WTC11 (cell line): ENCODE measurements around the gene MRTFA. TPM values are rescaled to one million over a fixed set of nuclear protein-coding genes. Genes with fewer than 3 reads are reported as not detected.

ENCODE experiments used
- ATAC-seq: fragments of 200-7000 bp; cut with Tn5 transposase; 2 replicates; pipeline ENCODE4 v1.10.0; 2021; ENCODE audit warnings: mild to moderate bottlenecking, moderate library complexity
- CTCF ChIA-PET: fragments of 300-600 bp; sonication (Branson Sonifier 250); formaldehyde crosslinking; loops from one replicate; lab custom pipeline; 2021; ENCODE audit warnings: antibody characterized with exemption; lab: Charles Lee
- POLR2A ChIA-PET: fragments of 350-600 bp; sonication (Branson Sonifier 250); formaldehyde crosslinking; loops from one replicate; lab custom pipeline; 2021; ENCODE audit warnings: antibody characterized with exemption; lab: Charles Lee
- DNase-seq: peaks from one replicate; pipeline ENCODE4 v3.0.0; 2021; ENCODE audit warnings: low spot score
- H3K27ac Mint-ChIP-seq: 2 replicates; pipeline ENCODE4 v1.8.0; 2021; ENCODE audit warnings: mixed read lengths
- H3K27me3 Mint-ChIP-seq: 2 replicates; pipeline ENCODE4 v1.8.0; 2021; ENCODE audit warnings: low read depth, mild to moderate bottlenecking, moderate library complexity, mixed read lengths
- H3K36me3 Mint-ChIP-seq: 2 replicates; pipeline ENCODE4 v1.8.0; 2021; ENCODE audit warnings: mixed read lengths
- H3K4me1 Mint-ChIP-seq: 2 replicates; pipeline ENCODE4 v1.8.0; 2022; ENCODE audit warnings: mixed read lengths
- H3K4me3 Mint-ChIP-seq: 2 replicates; pipeline ENCODE4 v1.8.0; 2021; ENCODE audit warnings: mild to moderate bottlenecking, moderate library complexity, mixed read lengths
- H3K9me3 Mint-ChIP-seq: 2 replicates; pipeline ENCODE4 v1.8.0; 2021; ENCODE audit warnings: mixed read lengths
- AR ChIP-seq: fragments of 250-450 bp; sonication (Bioruptor Pico); IDR thresholded peaks from 2 replicates; pipeline ENCODE4 v1.9.0; 2021; ENCODE audit warnings: mild to moderate bottlenecking
- ARID4B ChIP-seq: sonication (generic); formaldehyde crosslinking; IDR thresholded peaks from 2 replicates; pipeline ENCODE4 v1.8.0; 2023; ENCODE audit warnings: missing genetic modification reagents, mild to moderate bottlenecking, borderline replicate concordance
- ATF6 ChIP-seq: sonication (generic); formaldehyde crosslinking; IDR thresholded peaks from 2 replicates; pipeline ENCODE4 v1.8.1; 2023; ENCODE audit warnings: mild to moderate bottlenecking, missing genetic modification reagents
- CBFB ChIP-seq: sonication (generic); formaldehyde crosslinking; IDR thresholded peaks from 2 replicates; pipeline ENCODE4 v1.8.1; 2022; ENCODE audit warnings: mild to moderate bottlenecking, low read depth, missing genetic modification reagents
- E2F1 ChIP-seq: sonication (generic); formaldehyde crosslinking; IDR thresholded peaks from 2 replicates; pipeline ENCODE4 v1.8.0; 2022; ENCODE audit warnings: mild to moderate bottlenecking, missing genetic modification reagents
- MLX ChIP-seq: sonication (generic); formaldehyde crosslinking; IDR thresholded peaks from 2 replicates; pipeline ENCODE4 v1.8.1; 2023; ENCODE audit warnings: mild to moderate bottlenecking, missing genetic modification reagents, moderate library complexity
- NFE2L1 ChIP-seq: sonication (generic); formaldehyde crosslinking; IDR thresholded peaks from 2 replicates; pipeline ENCODE4 v1.8.1; 2023; ENCODE audit warnings: missing genetic modification reagents
- RELA ChIP-seq: sonication (generic); formaldehyde crosslinking; IDR thresholded peaks from 2 replicates; pipeline ENCODE4 v1.8.1; 2022; ENCODE audit warnings: missing genetic modification reagents, mild to moderate bottlenecking, borderline replicate concordance
- SMAD4 ChIP-seq: sonication (generic); formaldehyde crosslinking; IDR thresholded peaks from 2 replicates; pipeline ENCODE4 v1.8.0; 2022; ENCODE audit warnings: mild to moderate bottlenecking, missing genetic modification reagents
- ZNF138 ChIP-seq: sonication (generic); formaldehyde crosslinking; conservative IDR thresholded peaks from 2 replicates; pipeline ENCODE4 v1.8.1; 2022; ENCODE audit warnings: mild to moderate bottlenecking, moderate library complexity, missing genetic modification reagents
- ZNF263 ChIP-seq: sonication (generic); formaldehyde crosslinking; IDR thresholded peaks from 2 replicates; pipeline ENCODE4 v1.8.1; 2022; ENCODE audit warnings: low read depth, mild to moderate bottlenecking, moderate library complexity, missing genetic modification reagents
- total RNA-seq: library from RNA; stranded (reverse); gene quantifications from 3 replicates; pipeline ENCODE4 v1.2.3, GENCODE V29; 2021

MRTFA gene
- total RNA-seq, 1 experiment from 2014 or later: 48.4 TPM

GRCh38 chr22:40421941-40422340, 214.6 kb downstream of the MRTFA start:
- TF ChIP-seq SMAD4 (no peak), AR (CRISPR knock-in tag) (no peak), E2F1 (CRISPR knock-in tag) (no peak), NFE2L1 (CRISPR knock-in tag) (no peak), RELA (CRISPR knock-in tag) (no peak), ATF6 (no peak)
- ChIA-PET CTCF (no interaction called here), POLR2A (no interaction called here)
- DNase-seq (no peak), ATAC-seq (no peak)
- H3K27ac Mint-ChIP-seq: peak overlapping the region; percentile 20; the same call in 1 of the 2 replicates
- no peaks in the 10 kb centered on the region for H3K27me3 Mint-ChIP-seq
- H3K9me3 Mint-ChIP-seq: no peaks in the 10 kb centered on the region
- peaks cover 9% of the 10 kb centered on the region for H3K36me3 Mint-ChIP-seq
- no peaks in the 10 kb centered on the region for H3K4me1 Mint-ChIP-seq
- no peak overlapping the region for H3K4me3 Mint-ChIP-seq

GRCh38 chr22:40421082-40421350, 215.5 kb downstream of the MRTFA start:
- ATAC-seq (no peak), DNase-seq (no peak)
- H3K4me3 Mint-ChIP-seq: no peak overlapping the region
- ChIA-PET POLR2A (no interaction called here), CTCF (no interaction called here)
- H3K9me3 Mint-ChIP-seq: no peaks in the 10 kb centered on the region
- H3K4me1 Mint-ChIP-seq: no peaks in the 10 kb centered on the region
- peaks cover 14% of the 10 kb centered on the region for H3K36me3 Mint-ChIP-seq
- TF ChIP-seq ARID4B (CRISPR knock-in tag): no peak
- no peak overlapping the region for H3K27ac Mint-ChIP-seq
- H3K27me3 Mint-ChIP-seq: no peaks in the 10 kb centered on the region

- POLR2A ChIA-PET: no interaction called here
- H3K9me3 Mint-ChIP-seq: no peaks in the 10 kb centered on the region
These were observed 216.0 kb downstream of the MRTFA start for GRCh38 chr22:40420341-40421081.

More at GRCh38 chr22:40420341-40421081, 216.0 kb downstream of the MRTFA start:
- H3K27me3 Mint-ChIP-seq: no peaks in the 10 kb centered on the region
- DNase-seq: no peak
- no peak for TF ChIP-seq CBFB (CRISPR knock-in tag)
- TF ChIP-seq ZNF263 (CRISPR knock-in tag): no peak
- TF ChIP-seq ZNF138 (CRISPR knock-in tag): no peak
- no peak for TF ChIP-seq MLX
- TF ChIP-seq, all 79 proteins: peak for 0
- H3K27ac Mint-ChIP-seq: no peak overlapping the region
- CTCF ChIA-PET: interaction anchor here (2.4 kb wide), 1 partner anchor 16 kb away, joined by 10 read pairs; no protein-coding TSS in a partner anchor
- no peak for ATAC-seq
- peaks cover 14% of the 10 kb centered on the region for H3K36me3 Mint-ChIP-seq
- no peak overlapping the region for H3K4me3 Mint-ChIP-seq
- no peaks in the 10 kb centered on the region for H3K4me1 Mint-ChIP-seq
